Gastrocnemius medialis (tissue), 4 donors: ENCODE measurements around the gene TBC1D25. TPM values are rescaled to one million over a fixed set of nuclear protein-coding genes. Genes with fewer than 3 reads are reported as not detected.

Source experiments
- ATAC-seq, 2 donors: fragments of 150-250 bp; one replicate each; pipeline ENCODE4 v1.9.1; 2016
- DNase-seq, 2 donors: peaks; one replicate each; pipeline ENCODE4 v3.0.0-alpha.2; 2019
- H3K27ac ChIP-seq, 4 donors: fragments of 200-600 bp; sonication (generic); 1 replicate in 1 of 4; 2 replicates in 3 of 4; pipeline ENCODE4 v1.5.1; 2016 to 2018; ENCODE audit warnings: mild to moderate bottlenecking in 2 of 4, moderate library complexity in 1 of 4
- H3K27me3 ChIP-seq, 3 donors: fragments of 200-600 bp; sonication (generic) in 2 of 3; 1 replicate in 1 of 3; 2 replicates in 2 of 3; pipeline versions ENCODE4 v1.5.1 to v1.6.0; 2016 to 2019; ENCODE audit warnings: mild to moderate bottlenecking in 1 of 3, moderate library complexity in 1 of 3
- H3K36me3 ChIP-seq, 2 donors: fragments of 200-600 bp; sonication (generic) in 1 of 2; one replicate each; pipeline ENCODE4 v1.5.1; 2017 to 2018
- H3K4me1 ChIP-seq, 2 donors: fragments of 200-600 bp; sonication (generic) in 1 of 2; one replicate each; pipeline ENCODE4 v1.5.1; 2016 to 2017; ENCODE audit warnings: mild to moderate bottlenecking in 2 of 2
- H3K4me3 ChIP-seq, 4 donors: fragments of 200-600 bp; sonication (generic) in 3 of 4; 1 replicate in 1 of 4; 2 replicates in 3 of 4; pipeline ENCODE4 v1.5.1; 2016 to 2019; ENCODE audit warnings: mild to moderate bottlenecking in 2 of 4
- H3K9me3 ChIP-seq, 3 donors: fragments of 200-600 bp; sonication (generic) in 2 of 3; 1 replicate in 1 of 3; 2 replicates in 2 of 3; pipeline ENCODE4 v1.5.1; 2016 to 2019
- CTCF ChIP-seq, 5 experiments: fragments of 450-650 bp in 3 of 5; fragments of 200-600 bp in 2 of 5; sonication (generic) in 2 of 5; IDR thresholded peaks in 4 of 5; conservative IDR thresholded peaks in 1 of 5; 1 replicate in 4 of 5; 2 replicates in 1 of 5; pipeline ENCODE4 v1.5.1; 2016 to 2019; ENCODE audit warnings: antibody characterized with exemption in 5 of 5, mild to moderate bottlenecking in 3 of 5, moderate library complexity in 3 of 5
- POLR2A ChIP-seq, 2 donors: fragments of 450-650 bp; IDR thresholded peaks; one replicate each; pipeline ENCODE4 v1.6.1; 2017; ENCODE audit warnings: antibody characterized with exemption in 2 of 2, mild to moderate bottlenecking in 2 of 2, moderate library complexity in 2 of 2
- in situ Hi-C, 4 donors: fragments of 200-750 bp; cut with MboI; loops; one replicate each; pipeline versions ENCODE4 v1.15.0 to v1.8.0; 2017; ENCODE audit warnings: low sequenced_read_pairs in 4 of 4
- intact Hi-C: fragments of 100-400 bp; cut with DNase I; formaldehyde crosslinking; loops from one replicate; pipeline ENCODE4 v1.15.1; 2023; ENCODE audit warnings: low total_unique reads
- total RNA-seq, 4 donors: library from RNA; depleted of rRNA; stranded (reverse); fragments of >200 nt; gene quantifications; one replicate each; pipeline versions ENCODE4 v1.1.0 to v1.2.3, GENCODE V29; 2016

Gene TBC1D25
- total RNA-seq, 4 donors from 2014 or later, result 10.3 to 14.8 (median 11.9) TPM

DNA sequence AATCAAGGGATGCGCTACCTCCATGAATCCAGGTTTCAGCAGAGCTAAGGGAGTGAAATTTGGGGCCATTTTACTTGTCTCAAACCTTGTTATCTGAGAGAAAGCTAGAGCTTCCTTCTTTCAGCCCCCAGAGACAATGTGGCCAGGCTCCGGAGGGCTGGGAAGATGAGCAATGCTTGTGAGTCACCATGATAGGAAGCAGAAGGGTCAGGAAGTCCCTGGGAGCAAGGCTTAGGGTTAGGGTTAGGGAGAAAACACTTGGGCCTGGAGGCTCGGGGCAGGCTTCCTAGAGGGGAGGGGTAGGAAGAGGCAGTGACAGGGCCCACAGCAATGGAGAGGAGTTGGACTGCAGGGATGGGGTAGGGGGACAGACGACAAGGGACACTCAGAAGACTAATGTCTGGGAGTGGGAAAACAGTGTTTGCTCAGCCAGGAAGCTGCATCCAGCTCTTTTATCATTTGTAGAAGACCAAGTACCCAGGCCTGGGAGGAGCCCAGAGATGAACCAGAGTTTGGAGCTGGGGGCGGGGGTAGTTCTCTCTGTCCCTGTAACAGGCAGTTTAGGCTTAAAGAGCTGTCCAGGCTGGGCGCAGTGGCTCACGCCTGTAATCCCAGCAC is 47.1 kb upstream of the TBC1D25 start:
- Histone ChIP-seq H3K36me3 (no peaks in the 10 kb centered on the region), H3K4me1 (no peaks in the 10 kb centered on the region), H3K4me3 (no peak overlapping the region), H3K27ac (no peak overlapping the region), H3K9me3 (no peaks in the 10 kb centered on the region), H3K27me3 (no peaks in the 10 kb centered on the region)
- no peak for TF ChIP-seq CTCF (IDR thresholded peaks at IDR 0.05 in 4 of 5, conservative IDR thresholded peaks at IDR 0.05 in 1 of 5)
- TF ChIP-seq POLR2A (IDR thresholded peaks at IDR 0.05), result no peak
- ATAC-seq, result no peak
- in situ Hi-C loops, result loop anchor here in 1 of 4 donors (25.0 kb wide), 1 partner anchor 405 kb away; no protein-coding TSS in a partner anchor
- intact Hi-C loops, result no loop called here
- DNase-seq, result no peak

GRCh38 chrX:48493890-48494364 is 45.6 kb upstream of the TBC1D25 start:
- H3K4me1 ChIP-seq, result no peaks in the 10 kb centered on the region
- no peak for DNase-seq
- H3K27me3 ChIP-seq, result no peaks in the 10 kb centered on the region
- in situ Hi-C loops, result loop anchor here in 1 of 4 donors (25.0 kb wide), 1 partner anchor 407 kb away; no protein-coding TSS in a partner anchor
- no peaks in the 10 kb centered on the region for H3K9me3 ChIP-seq
- intact Hi-C loops, result no loop called here
- TF ChIP-seq POLR2A (IDR thresholded peaks at IDR 0.05) (no peak), CTCF (IDR thresholded peaks at IDR 0.05 in 4 of 5, conservative IDR thresholded peaks at IDR 0.05 in 1 of 5) (no peak)
- H3K4me3 ChIP-seq, result no peak overlapping the region
- H3K27ac ChIP-seq, result no peak overlapping the region
- no peak for ATAC-seq
- H3K36me3 ChIP-seq, result no peaks in the 10 kb centered on the region

DNA sequence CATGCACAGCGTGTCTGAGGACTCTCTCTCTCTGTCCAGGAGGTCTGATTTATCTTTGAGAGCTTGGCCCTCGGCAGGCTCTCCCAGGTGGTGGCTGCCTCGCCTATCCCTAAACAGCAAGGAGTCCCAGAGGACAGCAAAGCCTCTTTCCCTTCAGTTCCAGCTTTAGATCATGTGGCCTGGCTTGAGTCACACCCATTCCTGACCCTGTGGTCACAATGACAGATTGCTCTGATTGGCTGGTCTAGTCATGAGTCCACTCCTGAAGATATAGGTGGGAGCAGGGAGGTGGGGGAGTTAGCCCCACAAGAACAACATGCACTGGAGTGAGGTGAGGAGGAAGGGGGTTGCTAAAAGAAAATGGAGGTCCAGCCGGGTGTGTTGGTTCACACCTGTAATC is 42.9 kb upstream of the TBC1D25 start:
- Histone ChIP-seq H3K27ac (no peak overlapping the region), H3K4me3 (no peak overlapping the region), H3K27me3 (no peaks in the 10 kb centered on the region), H3K4me1 (no peaks in the 10 kb centered on the region), H3K36me3 (no peaks in the 10 kb centered on the region), H3K9me3 (no peaks in the 10 kb centered on the region)
- TF ChIP-seq CTCF (IDR thresholded peaks at IDR 0.05 in 4 of 5, conservative IDR thresholded peaks at IDR 0.05 in 1 of 5) (no peak), POLR2A (IDR thresholded peaks at IDR 0.05) (no peak)
- in situ Hi-C loops, result loop anchor here in 1 of 4 donors (25.0 kb wide), 1 partner anchor 409 kb away; no protein-coding TSS in a partner anchor
- ATAC-seq (no peak), DNase-seq (no peak)
- intact Hi-C loops, result no loop called here

DNA sequence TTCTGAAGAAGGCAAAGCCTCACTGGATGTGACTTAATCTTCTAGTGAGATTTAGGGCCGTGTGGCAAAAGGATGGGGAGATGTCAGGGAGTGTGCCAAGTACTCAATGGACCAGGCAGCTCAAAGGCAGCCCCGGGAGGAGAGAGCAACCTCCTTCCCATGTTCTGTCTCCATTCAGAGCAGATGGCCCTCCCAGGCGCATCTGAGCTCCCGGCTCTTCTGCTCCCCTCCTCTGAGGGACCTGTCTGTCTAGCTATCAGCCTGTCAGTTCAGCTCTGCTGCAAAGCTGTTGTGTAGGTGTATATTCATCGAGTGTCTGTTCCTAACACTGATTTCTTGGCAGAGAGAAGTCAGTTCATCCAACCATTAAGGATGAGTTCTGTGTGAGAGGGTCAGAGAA is 41.6 kb upstream of the TBC1D25 start:
- intact Hi-C loops, result no loop called here
- Histone ChIP-seq H3K9me3 (no peaks in the 10 kb centered on the region), H3K36me3 (no peaks in the 10 kb centered on the region), H3K27ac (no peak overlapping the region), H3K4me3 (no peak overlapping the region), H3K4me1 (no peaks in the 10 kb centered on the region), H3K27me3 (no peaks in the 10 kb centered on the region)
- in situ Hi-C loops, result loop anchor here in 1 of 4 donors (25.0 kb wide), 1 partner anchor 411 kb away; no protein-coding TSS in a partner anchor
- no peak for TF ChIP-seq POLR2A (IDR thresholded peaks at IDR 0.05)
- TF ChIP-seq CTCF (IDR thresholded peaks at IDR 0.05 in 4 of 5, conservative IDR thresholded peaks at IDR 0.05 in 1 of 5), result no peak
- DNase-seq (no peak), ATAC-seq (no peak)
